ENCODE measurements around the gene LTA.
"Not testable (repeated sequence)": the region's sequence is repeated elsewhere in the genome, so short reads cannot be mapped to it uniquely, and the experiment has no call there.

The LTA gene

GRCh38 chr6:31543639-31544038, 28.4 kb upstream of the LTA start:
- DNase-seq = no peak

DNA sequence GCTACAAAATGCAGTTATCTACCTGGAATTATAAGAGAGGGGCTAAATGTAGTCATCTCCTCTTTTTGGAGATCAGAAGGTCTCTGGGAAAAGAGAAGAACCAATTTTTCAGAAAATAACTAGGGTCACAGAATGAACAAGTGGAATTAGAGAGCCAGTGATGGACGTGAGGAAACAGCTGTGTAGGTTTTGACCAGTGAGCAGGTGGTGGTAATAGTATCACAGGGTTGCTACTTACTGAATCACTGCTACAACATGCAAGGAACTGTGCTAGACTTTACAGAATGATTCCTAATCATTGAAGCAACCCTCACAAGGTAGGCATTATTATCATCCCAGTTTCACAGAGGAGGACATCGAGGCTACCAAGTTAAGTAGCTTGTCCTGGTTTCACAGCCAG, 27.4 kb upstream of the LTA start:
- no peak for DNase-seq

GRCh38 chr6:31545291-31545690, 26.8 kb upstream of the LTA start:
- no peak for DNase-seq

- no peak for DNase-seq
Measured at GRCh38 chr6:31546339-31546957, 25.6 kb upstream of the LTA start, which contains the start of gene ATP6V1G2. ATP6V1G2 (minus strand) TSS chr6:31546608; CDS start chr6:31546559, 49 bp downstream.

DNA sequence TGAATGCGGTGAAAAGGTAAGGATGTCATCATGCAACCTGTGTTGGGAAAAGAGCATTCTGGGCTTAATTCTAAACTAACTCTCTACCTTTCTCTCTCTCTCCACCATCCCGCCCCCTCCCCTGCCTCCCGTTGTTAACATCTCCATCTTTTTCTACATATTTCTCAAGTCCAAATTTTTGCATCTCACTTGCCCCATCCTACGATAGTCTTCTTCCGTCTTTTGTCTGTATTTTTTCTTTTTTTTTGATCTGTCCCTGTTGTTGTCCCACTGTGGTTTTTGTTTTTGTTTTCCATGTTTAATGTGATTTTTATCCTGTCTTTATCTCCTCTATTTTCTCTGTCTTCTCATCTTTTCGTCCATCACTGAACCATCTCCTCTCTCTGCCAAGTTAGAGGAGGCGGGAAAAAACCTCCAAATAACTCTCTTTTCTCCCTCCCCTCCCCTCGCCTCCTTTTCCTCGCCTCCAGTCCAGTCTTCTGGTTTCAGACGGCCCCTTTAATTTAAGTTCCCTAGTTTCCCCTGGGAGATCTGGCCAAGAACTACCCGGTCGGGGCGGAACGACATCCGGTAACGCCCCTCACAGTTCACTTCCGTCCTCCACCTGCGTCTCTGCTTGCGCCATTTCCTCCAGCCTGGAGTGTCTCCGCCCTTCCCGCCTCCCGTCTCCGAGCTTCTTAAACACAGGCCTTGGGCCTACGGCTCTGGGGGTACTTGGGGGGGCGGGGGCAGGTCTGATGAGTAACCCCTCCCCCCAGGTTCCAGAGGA, 24.9 kb upstream of the LTA start, which contains the start of gene NFKBIL1:
Gene NFKBIL1 (plus strand): TSS at position 651 of the 769 bp plus-strand sequence. CDS start 87 bp downstream, at position 738.
- DNase-seq = no peak

DNA sequence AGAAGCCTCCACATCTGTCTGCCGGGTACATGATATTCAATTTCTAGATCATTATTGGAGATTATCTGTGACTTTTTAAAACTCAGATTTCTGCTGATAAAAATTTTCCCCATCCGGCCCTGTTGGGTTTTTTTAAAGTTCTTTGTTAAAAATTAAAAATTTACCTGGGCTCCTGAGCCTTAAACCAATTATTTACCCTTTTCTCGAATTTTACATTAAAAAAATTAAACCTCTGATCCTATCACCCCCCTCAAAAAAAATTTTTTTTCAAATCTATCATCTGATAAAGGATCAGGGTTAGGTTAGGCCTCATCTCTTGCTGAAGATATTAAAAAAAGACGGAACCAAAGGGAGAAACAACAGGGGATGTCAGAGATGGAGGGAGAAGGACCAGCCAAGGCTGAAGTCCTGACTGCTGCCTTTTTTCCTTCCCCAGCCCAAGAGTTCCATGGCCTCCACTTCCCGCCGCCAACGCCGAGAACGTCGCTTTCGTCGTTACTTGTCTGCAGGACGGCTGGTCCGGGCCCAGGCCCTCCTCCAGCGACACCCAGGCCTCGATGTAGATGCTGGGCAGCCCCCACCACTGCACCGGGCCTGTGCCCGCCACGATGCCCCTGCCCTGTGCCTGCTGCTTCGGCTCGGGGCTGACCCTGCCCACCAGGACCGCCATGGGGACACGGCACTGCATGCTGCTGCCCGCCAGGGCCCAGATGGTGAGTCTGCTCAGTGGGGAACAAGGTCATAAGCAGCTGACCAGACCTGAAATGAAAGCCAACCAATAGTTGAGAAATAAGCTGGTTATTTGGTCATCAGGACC, 24.2 kb upstream of the LTA start:
- DNase-seq = no peak

DNA sequence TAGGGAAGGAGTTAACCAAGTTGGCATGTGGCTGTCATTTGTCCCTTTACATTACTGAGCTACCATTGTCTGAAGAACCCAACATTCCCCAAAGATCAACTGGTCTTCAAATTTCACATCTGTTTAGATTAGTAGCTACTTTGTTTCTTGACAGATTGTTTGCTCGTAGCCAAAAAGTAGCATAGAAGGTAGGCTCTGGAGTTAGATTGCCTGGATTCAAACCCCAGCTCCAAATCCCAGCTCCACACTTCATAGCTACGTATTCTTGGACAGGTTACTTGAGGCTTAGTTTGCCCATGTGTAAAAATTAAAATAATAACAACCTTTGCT, 23.6 kb upstream of the LTA start:
- DNase-seq = no peak

DNA sequence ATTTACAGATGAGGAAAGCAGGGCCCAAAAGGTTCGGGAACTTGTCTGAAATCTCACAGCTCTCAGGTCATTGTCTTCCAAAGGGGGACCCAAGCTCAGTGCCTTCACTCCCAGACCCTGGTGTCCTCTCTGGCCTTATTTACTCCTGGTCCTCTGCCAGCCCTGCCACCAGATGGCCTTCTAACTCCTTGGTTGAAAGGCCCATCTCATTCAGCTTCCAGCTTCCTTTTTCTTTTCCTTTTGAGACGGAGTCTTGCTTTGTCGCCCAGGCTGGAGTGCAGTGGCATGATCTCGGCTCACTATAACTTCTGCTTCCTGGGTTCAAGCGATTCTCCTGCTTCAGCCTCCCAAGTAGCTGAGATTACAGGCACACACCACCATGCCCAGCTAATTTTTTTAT, 20.7 kb upstream of the LTA start:
- DNase-seq = not testable (repeated sequence)

- DNase-seq = no peak
Measured at GRCh38 chr6:31556307-31556706, 15.8 kb upstream of the LTA start.

DNA sequence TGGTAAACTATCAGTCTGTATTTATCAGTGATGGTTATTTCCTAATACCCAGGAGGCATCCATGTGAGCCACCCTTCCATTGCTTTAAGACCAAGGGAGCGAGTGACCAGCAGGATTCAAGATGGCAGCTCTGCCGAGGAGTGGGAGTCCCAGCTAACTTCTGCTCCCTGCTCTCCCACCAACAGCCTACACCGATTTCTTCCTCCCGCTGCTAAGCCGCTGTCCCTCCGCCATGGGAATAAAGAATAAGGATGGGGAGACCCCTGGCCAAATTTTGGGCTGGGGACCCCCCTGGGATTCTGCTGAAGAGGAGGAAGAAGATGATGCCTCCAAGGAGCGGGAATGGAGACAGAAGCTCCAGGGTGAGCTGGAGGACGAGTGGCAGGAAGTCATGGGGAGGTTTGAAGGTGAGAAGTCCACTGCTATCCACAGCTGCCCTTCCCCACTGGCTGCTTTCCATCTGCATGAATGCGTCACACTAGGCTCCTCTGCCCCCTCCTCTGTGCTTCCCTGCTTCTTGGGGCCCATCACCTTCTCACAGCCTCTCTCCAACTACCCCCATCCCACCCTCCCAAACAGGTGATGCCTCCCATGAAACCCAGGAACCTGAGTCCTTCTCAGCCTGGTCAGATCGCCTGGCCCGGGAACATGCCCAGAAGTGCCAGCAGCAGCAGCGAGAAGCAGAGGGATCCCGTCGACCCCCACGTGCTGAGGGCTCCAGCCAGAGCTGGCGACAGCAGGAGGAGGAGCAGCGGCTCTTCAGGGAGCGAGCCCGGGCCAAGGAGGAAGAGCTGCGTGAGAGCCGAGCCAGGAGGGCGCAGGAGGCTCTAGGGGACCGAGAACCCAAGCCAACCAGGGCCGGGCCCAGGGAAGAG, 14.4 kb upstream of the LTA start:
- no peak for DNase-seq

GRCh38 chr6:31558318-31558625, 13.8 kb upstream of the LTA start:
- DNase-seq = no peak

GRCh38 chr6:31558631-31559500, 13.2 kb upstream of the LTA start:
- DNase-seq = no peak

DNA sequence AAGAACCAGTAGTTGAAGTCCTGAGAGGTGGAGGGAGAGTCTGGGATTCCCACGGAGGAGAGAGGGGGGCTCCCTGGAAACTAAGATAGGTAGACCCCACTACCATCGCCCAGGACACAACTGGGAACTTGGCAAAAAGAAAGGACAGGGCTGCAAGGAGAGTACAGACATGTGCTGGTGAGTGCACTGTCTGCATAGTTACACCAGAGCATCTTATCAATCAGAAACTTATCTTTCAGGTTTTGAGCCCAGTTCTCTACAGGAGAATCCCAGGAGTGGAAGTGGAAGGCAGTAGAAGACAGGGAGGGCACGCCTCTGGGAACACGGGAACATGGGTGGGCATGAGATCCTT, 12.5 kb upstream of the LTA start:
- DNase-seq = no peak

- no peak for DNase-seq
Measured at GRCh38 chr6:31559958-31560696, 12.0 kb upstream of the LTA start.

GRCh38 chr6:31560697-31561058, 11.4 kb upstream of the LTA start:
- no peak for DNase-seq

DNA sequence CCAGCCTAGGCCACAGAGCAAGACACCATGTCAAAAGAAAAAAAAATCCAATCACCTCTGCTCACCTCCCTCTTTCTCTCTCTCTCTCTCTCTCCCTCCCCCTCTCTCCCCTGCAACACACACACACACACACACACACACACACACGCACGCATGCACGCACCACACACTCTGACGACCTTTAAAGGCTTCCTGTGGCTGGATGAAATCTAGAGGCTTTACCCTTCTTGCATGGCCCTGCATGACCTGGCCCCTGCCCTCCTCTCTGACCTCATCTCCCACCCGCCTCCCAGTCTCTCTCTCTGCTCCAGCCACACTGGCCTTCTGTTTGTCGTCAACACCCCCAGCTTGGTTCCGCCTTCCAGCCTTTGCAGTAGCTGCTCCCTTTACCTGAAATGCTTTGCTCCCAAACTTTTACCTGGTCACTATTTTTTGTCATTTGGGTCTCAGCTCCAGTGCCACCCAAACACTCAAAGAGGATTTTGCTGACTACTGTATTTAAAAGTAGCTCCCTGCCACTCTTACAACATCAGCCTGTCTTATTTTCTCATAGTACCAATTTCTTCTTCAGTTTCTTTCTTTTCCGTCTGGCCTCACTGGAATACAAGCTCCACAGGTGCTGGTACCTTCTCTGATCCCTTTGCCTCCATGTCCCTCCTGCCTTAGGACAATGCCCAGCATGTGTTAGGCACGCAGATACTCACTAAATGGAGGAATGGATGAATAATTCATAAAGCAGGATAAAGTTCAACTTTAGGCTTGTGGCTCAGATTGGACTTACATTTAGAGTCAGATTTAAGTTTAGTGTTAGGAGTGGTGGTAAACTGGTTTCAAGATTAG, 4.3 kb upstream of the LTA start:
- DNase-seq = no peak

- no peak for DNase-seq
Measured at GRCh38 chr6:31568537-31568961, 3.5 kb upstream of the LTA start.

GRCh38 chr6:31569861-31570536, 2.1 kb upstream of the LTA start:
- no peak for DNase-seq

- DNase-seq = no peak
Measured at GRCh38 chr6:31573239-31574105, 1.4 kb downstream of the LTA start.

Data from cortex of kidney (tissue), 1 donor.